A549 treated with AZD2906 at 1 μM for 4 hours (cell line): ENCODE results near the gene ATM. TPM values are rescaled to one million over a fixed set of nuclear protein-coding genes. Genes with fewer than 3 reads are reported as not detected.

Experiments
- total RNA-seq: library from RNA; stranded (reverse); fragments of 200-300 nt; extraction: Qiagen RNA extraction; gene quantifications from 5 replicates; pipeline ENCODE4 v1.2.3, GENCODE V29; 2022

ATM gene, protein sequence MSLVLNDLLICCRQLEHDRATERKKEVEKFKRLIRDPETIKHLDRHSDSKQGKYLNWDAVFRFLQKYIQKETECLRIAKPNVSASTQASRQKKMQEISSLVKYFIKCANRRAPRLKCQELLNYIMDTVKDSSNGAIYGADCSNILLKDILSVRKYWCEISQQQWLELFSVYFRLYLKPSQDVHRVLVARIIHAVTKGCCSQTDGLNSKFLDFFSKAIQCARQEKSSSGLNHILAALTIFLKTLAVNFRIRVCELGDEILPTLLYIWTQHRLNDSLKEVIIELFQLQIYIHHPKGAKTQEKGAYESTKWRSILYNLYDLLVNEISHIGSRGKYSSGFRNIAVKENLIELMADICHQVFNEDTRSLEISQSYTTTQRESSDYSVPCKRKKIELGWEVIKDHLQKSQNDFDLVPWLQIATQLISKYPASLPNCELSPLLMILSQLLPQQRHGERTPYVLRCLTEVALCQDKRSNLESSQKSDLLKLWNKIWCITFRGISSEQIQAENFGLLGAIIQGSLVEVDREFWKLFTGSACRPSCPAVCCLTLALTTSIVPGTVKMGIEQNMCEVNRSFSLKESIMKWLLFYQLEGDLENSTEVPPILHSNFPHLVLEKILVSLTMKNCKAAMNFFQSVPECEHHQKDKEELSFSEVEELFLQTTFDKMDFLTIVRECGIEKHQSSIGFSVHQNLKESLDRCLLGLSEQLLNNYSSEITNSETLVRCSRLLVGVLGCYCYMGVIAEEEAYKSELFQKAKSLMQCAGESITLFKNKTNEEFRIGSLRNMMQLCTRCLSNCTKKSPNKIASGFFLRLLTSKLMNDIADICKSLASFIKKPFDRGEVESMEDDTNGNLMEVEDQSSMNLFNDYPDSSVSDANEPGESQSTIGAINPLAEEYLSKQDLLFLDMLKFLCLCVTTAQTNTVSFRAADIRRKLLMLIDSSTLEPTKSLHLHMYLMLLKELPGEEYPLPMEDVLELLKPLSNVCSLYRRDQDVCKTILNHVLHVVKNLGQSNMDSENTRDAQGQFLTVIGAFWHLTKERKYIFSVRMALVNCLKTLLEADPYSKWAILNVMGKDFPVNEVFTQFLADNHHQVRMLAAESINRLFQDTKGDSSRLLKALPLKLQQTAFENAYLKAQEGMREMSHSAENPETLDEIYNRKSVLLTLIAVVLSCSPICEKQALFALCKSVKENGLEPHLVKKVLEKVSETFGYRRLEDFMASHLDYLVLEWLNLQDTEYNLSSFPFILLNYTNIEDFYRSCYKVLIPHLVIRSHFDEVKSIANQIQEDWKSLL (N-terminal part only)
- 7.0 to 8.7 TPM (median 7.6 TPM) in 5 replicates for total RNA-seq

GRCh38 chr11:108222574-108223347 is at the start of gene ATM, which contains the start of gene NPAT:
TSS of gene ATM (plus strand) at chr11:108223067. CDS start at chr11:108227625, 4,558 bp downstream.
TSS of gene NPAT (minus strand) at chr11:108222638. CDS start at chr11:108222536, 102 bp downstream.

Other genes starting within 250 kb of the ATM start
- gene CUL5, start 214.2 kb upstream of the ATM start, total RNA-seq, result 6.9 to 9.1 TPM (median 8.5 TPM) in 5 replicates
- gene ACAT1, start 101.5 kb upstream of the ATM start, total RNA-seq, result 59.2 to 88.0 TPM (median 62.0 TPM) in 5 replicates
- gene NPAT, start 429 bp upstream of the ATM start, total RNA-seq, result 3.2 to 5.3 TPM (median 4.0 TPM) in 5 replicates
- gene C11orf65, start 244.5 kb downstream of the ATM start, total RNA-seq, result 0.19 to 0.50 TPM (median 0.22 TPM) in 4 of 5 replicates, not detected in the other